ENCODE data around the gene SLC4A1AP. TPM values are rescaled to one million over a fixed set of nuclear protein-coding genes. Genes with fewer than 3 reads are reported as not detected.

The SLC4A1AP gene
- total and polyA plus RNA-seq, 2 of the 13 experiments (the other 11 are each of a cell fraction or from before 2014, with no cell fraction given) = 15.3 to 44.6 TPM

GRCh38 chr2:27628767-27629709 is 34.7 kb upstream of the SLC4A1AP start, which contains the start of the genes CCDC121 and GPN1 (continued):
- TF ChIP-seq, protein P1, sequence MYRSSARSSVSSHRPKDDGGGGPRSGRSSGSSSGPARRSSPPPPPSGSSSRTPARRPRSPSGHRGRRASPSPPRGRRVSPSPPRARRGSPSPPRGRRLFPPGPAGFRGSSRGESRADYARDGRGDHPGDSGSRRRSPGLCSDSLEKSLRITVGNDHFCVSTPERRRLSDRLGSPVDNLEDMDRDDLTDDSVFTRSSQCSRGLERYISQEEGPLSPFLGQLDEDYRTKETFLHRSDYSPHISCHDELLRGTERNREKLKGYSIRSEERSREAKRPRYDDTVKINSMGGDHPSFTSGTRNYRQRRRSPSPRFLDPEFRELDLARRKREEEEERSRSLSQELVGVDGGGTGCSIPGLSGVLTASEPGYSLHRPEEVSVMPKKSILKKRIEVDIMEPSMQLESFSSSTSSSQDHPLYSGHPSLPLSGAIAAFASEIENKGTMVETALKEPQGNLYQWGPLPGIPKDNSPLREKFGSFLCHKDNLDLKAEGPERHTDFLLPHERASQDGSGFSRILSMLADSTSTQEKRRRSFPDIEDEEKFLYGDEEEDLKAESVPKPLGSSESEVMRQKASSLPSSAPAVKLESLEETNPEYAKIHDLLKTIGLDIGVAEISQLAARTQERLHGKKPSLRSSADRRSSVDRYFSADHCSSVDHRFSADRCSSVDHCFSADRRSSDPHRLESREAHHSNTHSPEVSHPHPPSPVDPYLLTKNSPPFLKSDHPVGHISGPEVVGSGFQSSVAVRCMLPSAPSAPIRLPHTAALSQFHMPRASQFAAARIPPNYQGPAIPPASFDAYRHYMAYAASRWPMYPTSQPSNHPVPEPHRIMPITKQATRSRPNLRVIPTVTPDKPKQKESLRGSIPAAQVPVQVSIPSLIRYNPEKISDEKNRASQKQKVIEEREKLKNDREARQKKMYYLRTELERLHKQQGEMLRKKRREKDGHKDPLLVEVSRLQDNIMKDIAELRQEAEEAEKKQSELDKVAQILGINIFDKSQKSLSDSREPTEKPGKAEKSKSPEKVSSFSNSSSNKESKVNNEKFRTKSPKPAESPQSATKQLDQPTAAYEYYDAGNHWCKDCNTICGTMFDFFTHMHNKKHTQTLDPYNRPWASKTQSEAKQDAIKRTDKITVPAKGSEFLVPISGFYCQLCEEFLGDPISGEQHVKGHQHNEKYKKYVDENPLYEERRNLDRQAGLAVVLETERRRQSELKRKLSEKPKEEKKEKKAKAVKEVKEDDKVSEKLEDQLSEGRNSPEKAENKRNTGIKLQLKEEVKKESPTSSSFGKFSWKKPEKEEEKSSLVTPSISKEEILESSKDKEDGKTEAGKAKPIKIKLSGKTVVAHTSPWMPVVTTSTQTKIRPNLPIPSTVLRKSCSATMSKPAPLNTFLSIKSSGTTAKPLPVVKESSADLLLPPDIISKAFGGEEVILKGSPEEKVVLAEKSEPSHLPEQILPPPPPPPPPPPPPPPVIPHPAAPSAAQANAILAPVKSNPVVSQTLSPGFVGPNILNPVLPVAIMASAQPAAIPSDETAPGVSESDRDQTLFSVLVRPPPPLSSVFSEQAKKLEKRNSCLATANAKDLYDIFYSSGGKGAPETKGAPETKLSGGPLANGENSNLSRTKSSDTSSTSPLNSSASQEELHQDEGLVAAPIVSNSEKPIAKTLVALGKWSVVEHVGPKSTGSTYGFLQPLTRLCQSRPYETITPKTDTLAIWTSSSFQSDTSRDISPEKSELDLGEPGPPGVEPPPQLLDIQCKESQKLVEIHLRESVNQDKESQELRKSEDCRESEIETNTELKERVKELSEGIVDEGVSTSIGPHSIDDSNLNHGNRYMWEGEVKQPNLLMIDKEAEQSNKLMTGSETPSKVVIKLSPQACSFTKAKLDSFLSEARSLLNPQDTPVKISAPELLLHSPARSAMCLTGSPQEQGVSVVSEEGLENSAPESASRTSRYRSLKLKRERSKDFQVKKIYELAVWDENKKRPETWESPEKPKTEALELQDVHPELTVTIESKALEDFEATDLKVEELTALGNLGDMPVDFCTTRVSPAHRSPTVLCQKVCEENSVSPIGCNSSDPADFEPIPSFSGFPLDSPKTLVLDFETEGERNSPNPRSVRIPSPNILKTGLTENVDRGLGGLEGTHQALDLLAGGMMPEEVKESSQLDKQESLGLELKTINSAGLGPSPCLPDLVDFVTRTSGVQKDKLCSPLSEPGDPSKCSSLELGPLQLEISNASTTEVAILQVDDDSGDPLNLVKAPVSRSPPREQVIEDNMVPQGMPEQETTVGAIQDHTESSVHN (CRISPR knock-in tag; IDR thresholded peaks at IDR 0.05) = 0 out of 2 replicates have a peak, but pooled peaks have one; percentile 40
- TF ChIP-seq ZNF563 (CRISPR knock-in tag; IDR thresholded peaks at IDR 0.05) (peak; percentile 89), ZNF614 (CRISPR knock-in tag; IDR thresholded peaks at IDR 0.05; ENCODE audit: borderline replicate concordance) (peak; percentile 83; the same call in 1 of the 2 replicates), SATB2 (CRISPR knock-in tag; IDR thresholded peaks at IDR 0.05) (no peak), ZNF383 (CRISPR knock-in tag; IDR thresholded peaks at IDR 0.05; ENCODE audit: borderline replicate concordance) (no peak), SAFB2 (CRISPR knock-in tag; IDR thresholded peaks at IDR 0.05; ENCODE audit: borderline replicate concordance, low read depth) (no peak), ATF2 (CRISPR knock-in tag; IDR thresholded peaks at IDR 0.05) (peak; percentile 70), MTF1 (CRISPR knock-in tag; IDR thresholded peaks at IDR 0.05) (no peak), SIN3A (IDR thresholded peaks at IDR 0.05; ENCODE audit: borderline replicate concordance, low read depth, low read length) (peak; percentile 97), ZNF672 (CRISPR knock-in tag; IDR thresholded peaks at IDR 0.05) (no peak), ZNF124 (CRISPR knock-in tag; IDR thresholded peaks at IDR 0.05) (0 out of 2 replicates have a peak, but pooled peaks have one; percentile 71), DNMT3B (CRISPR knock-in tag; conservative IDR thresholded peaks at IDR 0.05) (no peak), RBM39 (IDR thresholded peaks at IDR 0.05; ENCODE audit: low read depth, low read length, poor library complexity, severe bottlenecking) (peak; percentile 89), ZNF350 (CRISPR knock-in tag; IDR thresholded peaks at IDR 0.05; ENCODE audit: borderline replicate concordance, low read depth) (peak; percentile 99), SRSF4 (IDR thresholded peaks at IDR 0.05; ENCODE audit: low read depth, low read length, poor library complexity, severe bottlenecking) (no peak), PHF5A (CRISPR knock-in tag; IDR thresholded peaks at IDR 0.05; ENCODE audit: low read depth, unreplicated experiment) (peak; percentile 75), ZNF235 (CRISPR knock-in tag; IDR thresholded peaks at IDR 0.05; ENCODE audit: borderline replicate concordance) (no peak), MIER2 (CRISPR knock-in tag; IDR thresholded peaks at IDR 0.05) (peak; percentile 22; the same call in 1 of the 2 replicates), PHF8 (CRISPR knock-in tag; IDR thresholded peaks at IDR 0.05) (peak; percentile 97), ZSCAN25 (CRISPR knock-in tag; IDR thresholded peaks at IDR 0.05) (no peak; the same call in 1 of the 2 replicates)

All from HepG2 (cell line).